HG02642 (cell line): Measurements from ENCODE around the gene ACTRT3.
A peak's percentile ranks its signal among the peaks of the same experiment; 100 is the strongest.

ENCODE experiments used
- ATAC-seq: cut with Tn5 transposase; IDR thresholded peaks from one replicate; pipeline ENCODE4 v1.9.1; 2021; ENCODE audit warnings: mild to moderate bottlenecking; ENCODE audit not compliant: unreplicated experiment, poor library complexity

The ACTRT3 gene

GRCh38 chr3:169769287-169770181 lies at the start of gene ACTRT3:
Gene ACTRT3 (minus strand): TSS chr3:169769561. CDS start chr3:169769520, 41 bp downstream.
- ATAC-seq: peak; percentile 25

DNA sequence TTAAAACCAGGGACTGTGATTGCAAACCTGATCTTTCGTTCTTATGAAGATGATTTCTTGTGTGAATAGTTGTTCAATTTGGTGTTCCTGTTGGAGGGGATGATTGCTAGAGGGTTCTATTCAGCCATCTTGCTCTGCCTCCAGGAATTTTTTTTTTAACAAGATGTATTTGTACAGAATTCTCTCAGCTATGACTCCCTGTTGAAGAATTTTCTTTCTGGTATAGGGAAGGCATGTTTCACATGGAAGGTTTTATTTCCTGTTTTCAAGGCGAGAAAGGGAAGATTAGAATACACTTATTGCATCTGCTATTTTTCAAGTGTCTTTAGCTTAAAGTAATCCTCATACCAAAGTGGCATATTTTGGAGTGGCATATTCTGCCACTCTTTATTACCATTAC lies 49.0 kb upstream of the ACTRT3 start:
- no peak for ATAC-seq

GRCh38 chr3:169815590-169816150 lies 46.3 kb upstream of the ACTRT3 start:
- no peak for ATAC-seq

- peak; percentile 92 for ATAC-seq
Measured at GRCh38 chr3:169813757-169814517, 44.6 kb upstream of the ACTRT3 start.

DNA sequence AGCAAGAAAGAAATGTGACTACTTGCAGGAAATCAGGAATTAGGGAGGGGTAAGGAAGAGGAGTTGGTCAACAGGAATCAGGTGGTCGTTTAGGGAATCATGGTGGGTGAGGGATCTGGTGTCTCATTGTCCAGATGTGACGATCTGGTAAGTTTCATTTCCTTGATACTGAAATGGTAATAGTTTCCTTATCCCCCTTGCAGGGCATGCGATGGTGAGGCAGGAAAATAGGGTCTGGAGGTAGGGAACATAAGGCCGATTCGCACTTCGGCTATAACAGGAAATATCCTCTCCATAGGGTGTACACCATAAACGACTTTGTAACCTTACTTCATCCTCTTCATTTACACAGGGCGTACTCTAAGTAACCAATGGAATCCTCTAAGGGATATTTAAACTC lies 43.9 kb upstream of the ACTRT3 start:
- no peak for ATAC-seq

GRCh38 chr3:169812332-169813235 lies 43.2 kb upstream of the ACTRT3 start, which contains the start of the genes LRRC34 and LRRIQ4:
Gene LRRC34 (minus strand): TSS chr3:169812904. CDS start chr3:169812548, 356 bp downstream.
Gene LRRIQ4 (plus strand): TSS chr3:169812870. CDS start chr3:169821922, 9,052 bp downstream.
- peak; percentile 71 for ATAC-seq

GRCh38 chr3:169811631-169812331 lies 42.4 kb upstream of the ACTRT3 start:
- peak; percentile 4 for ATAC-seq

GRCh38 chr3:169809230-169809795 lies 40.0 kb upstream of the ACTRT3 start:
- ATAC-seq: no peak

DNA sequence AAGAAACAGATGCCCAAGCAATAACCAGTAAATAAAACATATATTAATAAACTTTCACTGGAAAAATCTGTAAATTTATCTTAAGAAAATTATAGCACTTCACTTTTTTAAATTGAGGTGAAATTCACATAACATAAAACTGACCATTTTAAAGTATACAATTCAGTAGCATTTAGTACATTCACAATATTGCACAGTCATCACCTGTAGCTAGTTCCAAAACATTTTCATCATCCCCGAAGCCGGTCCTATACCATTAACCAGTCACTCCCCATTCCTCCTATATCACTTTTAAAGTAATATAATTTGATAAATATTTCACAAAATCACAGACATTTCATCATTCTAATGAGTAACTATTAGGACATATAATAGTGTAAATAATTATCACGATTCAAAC lies 35.3 kb upstream of the ACTRT3 start:
- no peak for ATAC-seq

GRCh38 chr3:169792359-169792758 lies 23.0 kb upstream of the ACTRT3 start:
- ATAC-seq: no peak

DNA sequence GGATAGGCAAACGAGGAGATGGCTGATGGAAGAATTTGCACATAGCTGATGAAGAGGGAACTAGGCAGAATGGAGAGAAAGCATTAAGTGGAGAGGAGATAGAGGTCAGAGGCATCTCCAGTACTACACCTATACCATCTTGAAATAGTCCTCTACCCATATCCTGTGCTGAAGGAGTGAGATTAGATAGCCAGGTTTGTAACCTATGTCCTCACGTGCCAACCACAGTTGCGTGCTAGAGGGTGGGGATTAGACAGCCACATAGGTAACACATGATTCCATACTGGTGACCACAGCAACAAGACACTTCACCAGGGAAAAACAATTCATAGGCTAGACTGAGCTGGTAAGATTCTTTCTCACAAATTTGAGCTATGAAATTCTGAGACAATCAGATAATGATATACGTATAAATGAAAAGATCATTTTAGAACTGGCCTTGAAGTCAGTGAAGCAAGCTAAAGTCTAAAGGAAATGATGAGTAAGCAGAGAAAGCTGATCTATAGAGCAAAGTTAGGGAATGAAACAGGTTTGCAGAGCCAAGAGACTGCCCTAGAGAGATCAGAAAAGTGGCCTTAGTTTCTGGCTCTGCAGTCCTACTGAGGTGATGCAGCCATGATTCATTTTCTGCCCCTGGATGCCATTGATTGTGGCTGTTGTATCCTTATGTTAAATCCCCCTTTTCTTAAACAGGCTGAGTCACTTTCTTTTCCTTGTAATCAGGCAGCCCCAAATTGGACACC lies 21.5 kb upstream of the ACTRT3 start:
- ATAC-seq: no peak

- no peak for ATAC-seq
Measured at GRCh38 chr3:169790219-169790618, 20.9 kb upstream of the ACTRT3 start.

GRCh38 chr3:169787791-169788190 lies 18.4 kb upstream of the ACTRT3 start:
- ATAC-seq: no peak

- no peak for ATAC-seq
Measured at GRCh38 chr3:169787120-169787519, 17.8 kb upstream of the ACTRT3 start.

- no peak for ATAC-seq
Measured at GRCh38 chr3:169781209-169781855, 12.0 kb upstream of the ACTRT3 start.

- no peak for ATAC-seq
Measured at GRCh38 chr3:169780742-169781141, 11.4 kb upstream of the ACTRT3 start.

DNA sequence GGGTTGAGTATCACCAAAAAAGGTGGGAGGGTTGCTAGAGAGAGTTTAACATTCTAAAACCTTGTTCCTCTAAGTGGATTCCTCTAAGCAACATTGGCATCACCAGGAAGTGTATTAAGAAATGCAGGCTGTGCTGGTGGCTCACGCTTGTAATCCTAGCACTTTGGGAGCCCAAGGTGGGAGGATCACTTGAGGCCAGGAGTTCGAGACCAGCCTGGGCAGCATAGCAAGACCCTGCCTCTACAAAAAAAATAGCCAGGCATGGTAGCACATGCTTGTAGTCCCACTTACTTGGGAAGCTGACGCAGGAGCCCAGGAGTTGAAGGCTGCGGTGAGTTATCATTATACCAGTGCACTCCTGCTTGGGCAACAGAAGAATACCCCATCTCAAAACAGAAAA lies 8.5 kb upstream of the ACTRT3 start:
- no peak for ATAC-seq

- no peak for ATAC-seq
Measured at GRCh38 chr3:169774186-169774585, 4.8 kb upstream of the ACTRT3 start.
